HS-27A (cell line): Measurements from ENCODE around the gene EVPL.

Experiments
- DNase-seq: peaks from one replicate; pipeline ENCODE4 v3.0.0-alpha.2; 2012; ENCODE audit warnings: low read depth, missing footprints

Gene EVPL

GRCh38 chr17:75959051-75959838 is 67.9 kb downstream of the EVPL start:
- DNase-seq: no peak
